Esophagus muscularis mucosa (tissue), 4 donors: ENCODE data around the gene KRT32. TPM values are rescaled to one million over a fixed set of nuclear protein-coding genes. Genes with fewer than 3 reads are reported as not detected.

Experiments
- DNase-seq: peaks from one replicate; pipeline ENCODE4 v3.0.0-alpha.2; 2017; ENCODE audit errors: extremely low spot score
- H3K27ac ChIP-seq, 4 donors: fragments of 200-600 bp; sonication (generic); replicated peaks in 1 of 4; 1 replicate in 3 of 4; 2 replicates in 1 of 4; pipeline ENCODE4 v1.5.1; 2016 to 2019; ENCODE audit warnings: mild to moderate bottlenecking in 1 of 4
- H3K27me3 ChIP-seq, 4 donors: fragments of 200-600 bp; sonication (generic); one replicate each; pipeline versions ENCODE4 v1.5.1 to v1.6.0; 2016 to 2019
- H3K36me3 ChIP-seq, 4 donors: fragments of 200-600 bp; sonication (generic); one replicate each; pipeline ENCODE4 v1.5.1; 2016 to 2019
- H3K4me1 ChIP-seq, 4 donors: fragments of 200-600 bp; sonication (generic); one replicate each; pipeline ENCODE4 v1.5.1; 2016 to 2019
- H3K4me3 ChIP-seq, 4 donors: fragments of 200-600 bp; sonication (generic); 1 replicate in 2 of 4; 2 replicates in 2 of 4; pipeline ENCODE4 v1.5.1; 2016 to 2019; ENCODE audit warnings: mild to moderate bottlenecking in 4 of 4, moderate library complexity in 1 of 4
- H3K9me3 ChIP-seq, 4 donors: fragments of 200-600 bp; sonication (generic); 1 replicate in 3 of 4; 2 replicates in 1 of 4; pipeline ENCODE4 v1.5.1; 2016 to 2019
- EP300 ChIP-seq: sonication (generic); formaldehyde crosslinking; IDR thresholded peaks from one replicate; pipeline ENCODE4 v1.6.1; 2017; ENCODE audit warnings: antibody characterized with exemption
- POLR2A ChIP-seq: fragments of 450-650 bp; IDR thresholded peaks from one replicate; pipeline ENCODE4 v1.6.1; 2017; ENCODE audit warnings: antibody characterized with exemption, moderate library complexity, mild to moderate bottlenecking, low read depth
- POLR2AphosphoS5 ChIP-seq, 2 donors: sonication (generic); formaldehyde crosslinking; IDR thresholded peaks; one replicate each; pipeline ENCODE4 v1.6.1; 2017; ENCODE audit warnings: antibody characterized with exemption in 2 of 2
- WGBS: methylation state at CpG from one replicate; pipeline ENCODE4 v1.1.5; 2018; 5-methylcytosine and 5-hydroxymethylcytosine counted together
- intact Hi-C: fragments of 100-400 bp; cut with DNase I; formaldehyde crosslinking; loops from one replicate; pipeline ENCODE4 v1.15.1; 2023
- total RNA-seq, 4 donors: library from RNA; depleted of rRNA; stranded (reverse); fragments of >200 nt; gene quantifications; one replicate each; pipeline versions ENCODE4 v1.1.0 to v1.2.1, GENCODE V29; 2016
- TF ChIP-seq, protein P1 (sequence below), 3 experiments: fragments of 200-600 bp in 2 of 3; fragments of 450-650 bp in 1 of 3; sonication (generic) in 2 of 3; IDR thresholded peaks; one replicate each; pipeline ENCODE4 v1.5.1; 2017 to 2019; ENCODE audit warnings: antibody characterized with exemption in 3 of 3, mild to moderate bottlenecking in 2 of 3, moderate library complexity in 1 of 3

KRT32 gene
- total RNA-seq, 4 donors from 2014 or later = not detected

DNA sequence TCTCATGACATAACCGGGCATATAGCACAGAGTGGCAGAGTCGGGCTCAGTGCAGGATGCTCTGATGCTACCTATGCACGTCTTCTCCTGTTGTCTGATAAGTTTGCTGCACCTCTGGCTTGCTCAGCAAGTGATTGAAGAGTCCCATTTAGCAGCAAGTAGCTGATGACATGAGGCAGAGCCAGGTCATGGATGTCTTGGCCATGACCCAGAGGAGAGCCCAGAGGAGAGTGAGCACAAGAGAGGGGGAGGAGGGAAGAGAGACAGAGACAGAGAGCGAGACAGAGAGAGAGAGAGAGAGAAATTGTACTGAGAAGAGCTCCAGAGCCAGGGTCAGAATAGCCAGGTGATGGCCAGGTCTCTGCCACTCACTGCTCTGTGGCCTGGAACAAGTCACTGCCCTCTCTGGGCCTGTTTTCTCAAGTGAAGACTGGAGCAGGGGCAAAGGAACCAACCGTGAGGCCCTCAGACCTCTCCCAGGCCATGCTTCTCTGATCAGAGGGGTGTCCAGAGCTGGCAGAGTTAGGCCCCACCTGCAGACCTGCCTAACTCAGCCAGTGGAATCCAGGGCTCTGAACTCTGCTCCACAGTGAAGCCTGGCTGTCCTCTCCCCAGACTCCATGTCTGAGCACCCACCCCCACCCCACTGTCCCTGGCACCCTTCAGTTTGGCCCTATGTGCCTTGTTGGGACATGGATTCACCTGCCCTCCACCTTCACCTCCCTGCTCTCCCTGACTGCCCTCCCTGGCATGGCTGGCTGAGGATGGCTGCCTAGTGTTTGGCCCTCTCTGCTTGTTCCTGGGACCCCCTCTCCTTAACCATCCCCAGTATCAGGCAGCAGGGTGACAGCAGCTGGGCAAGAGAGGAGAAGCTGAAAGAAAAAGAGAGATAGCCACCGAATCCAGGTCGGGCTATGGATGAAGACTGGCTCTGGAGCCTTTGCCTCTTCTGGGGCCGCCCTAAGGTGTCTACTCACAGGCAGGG is 18.0 kb upstream of the KRT32 start:
- Histone ChIP-seq H3K4me1 (no peaks in the 10 kb centered on the region), H3K27me3 (peaks cover 0 to 7% (median 0%) of the 10 kb centered on the region in 4 donors), H3K9me3 (no peaks in the 10 kb centered on the region), H3K36me3 (no peaks in the 10 kb centered on the region), H3K27ac (no peak overlapping the region), H3K4me3 (no peak overlapping the region)
- no peak for DNase-seq
- 89% methylated on average over 8 of the region's 8 CpGs for WGBS
- intact Hi-C loops = no loop called here
- TF ChIP-seq POLR2AphosphoS5 (IDR thresholded peaks at IDR 0.05) (no peak), EP300 (no peak)
- TF ChIP-seq, protein P1, sequence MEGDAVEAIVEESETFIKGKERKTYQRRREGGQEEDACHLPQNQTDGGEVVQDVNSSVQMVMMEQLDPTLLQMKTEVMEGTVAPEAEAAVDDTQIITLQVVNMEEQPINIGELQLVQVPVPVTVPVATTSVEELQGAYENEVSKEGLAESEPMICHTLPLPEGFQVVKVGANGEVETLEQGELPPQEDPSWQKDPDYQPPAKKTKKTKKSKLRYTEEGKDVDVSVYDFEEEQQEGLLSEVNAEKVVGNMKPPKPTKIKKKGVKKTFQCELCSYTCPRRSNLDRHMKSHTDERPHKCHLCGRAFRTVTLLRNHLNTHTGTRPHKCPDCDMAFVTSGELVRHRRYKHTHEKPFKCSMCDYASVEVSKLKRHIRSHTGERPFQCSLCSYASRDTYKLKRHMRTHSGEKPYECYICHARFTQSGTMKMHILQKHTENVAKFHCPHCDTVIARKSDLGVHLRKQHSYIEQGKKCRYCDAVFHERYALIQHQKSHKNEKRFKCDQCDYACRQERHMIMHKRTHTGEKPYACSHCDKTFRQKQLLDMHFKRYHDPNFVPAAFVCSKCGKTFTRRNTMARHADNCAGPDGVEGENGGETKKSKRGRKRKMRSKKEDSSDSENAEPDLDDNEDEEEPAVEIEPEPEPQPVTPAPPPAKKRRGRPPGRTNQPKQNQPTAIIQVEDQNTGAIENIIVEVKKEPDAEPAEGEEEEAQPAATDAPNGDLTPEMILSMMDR (IDR thresholded peaks at IDR 0.05) = no peak

DNA sequence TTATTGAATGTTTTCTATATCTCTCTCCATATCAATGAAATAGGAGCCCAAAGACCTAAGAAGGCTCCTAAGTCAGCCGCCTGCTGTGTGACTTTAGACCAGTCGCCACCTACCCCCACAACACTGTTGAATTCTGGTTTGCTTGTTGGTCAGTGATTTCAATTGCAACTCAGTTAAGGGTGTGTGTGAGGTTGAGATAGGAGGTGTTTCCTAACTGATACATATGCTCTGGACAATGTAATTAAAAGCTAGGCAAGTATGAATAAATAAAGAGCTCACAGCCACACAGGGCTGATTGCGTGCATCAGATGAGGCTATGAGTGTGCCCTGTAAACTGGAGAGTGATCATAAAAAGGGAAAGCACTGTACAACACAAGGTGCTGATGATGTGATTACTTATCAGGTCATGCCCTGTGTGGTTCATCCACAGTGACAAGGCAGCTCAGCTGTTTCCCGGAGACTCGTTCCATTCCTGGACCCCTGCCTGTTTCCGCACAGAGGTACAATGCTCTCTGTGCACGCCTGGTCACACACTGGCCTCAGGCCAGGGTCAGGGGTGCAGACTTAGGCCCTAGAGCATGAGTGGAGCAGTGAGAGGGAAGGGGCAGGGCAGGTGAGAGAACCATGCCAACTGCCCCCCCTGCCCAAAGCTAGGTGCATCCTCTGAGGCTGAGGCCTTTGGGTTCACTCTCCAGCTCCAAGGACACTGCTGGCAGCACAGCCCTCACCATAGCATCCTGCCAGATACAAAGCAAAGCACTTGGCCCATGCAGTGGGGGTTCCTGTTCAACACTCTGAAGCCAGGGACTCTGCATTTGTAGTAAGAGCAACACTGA is 17.0 kb upstream of the KRT32 start:
- no peak for DNase-seq
- no peak for TF ChIP-seq EP300
- TF ChIP-seq POLR2AphosphoS5 (IDR thresholded peaks at IDR 0.05) = no peak
- no peak for TF ChIP-seq POLR2A
- TF ChIP-seq, protein P1 (IDR thresholded peaks at IDR 0.05) = no peak
- Histone ChIP-seq H3K9me3 (no peaks in the 10 kb centered on the region), H3K4me3 (no peak overlapping the region), H3K27ac (no peak overlapping the region), H3K27me3 (peaks cover 0 to 7% (median 0%) of the 10 kb centered on the region in 4 donors), H3K36me3 (no peaks in the 10 kb centered on the region), H3K4me1 (no peaks in the 10 kb centered on the region)
- WGBS = 82% methylated on average over 6 of the region's 7 CpGs
- intact Hi-C loops = no loop called here

DNA sequence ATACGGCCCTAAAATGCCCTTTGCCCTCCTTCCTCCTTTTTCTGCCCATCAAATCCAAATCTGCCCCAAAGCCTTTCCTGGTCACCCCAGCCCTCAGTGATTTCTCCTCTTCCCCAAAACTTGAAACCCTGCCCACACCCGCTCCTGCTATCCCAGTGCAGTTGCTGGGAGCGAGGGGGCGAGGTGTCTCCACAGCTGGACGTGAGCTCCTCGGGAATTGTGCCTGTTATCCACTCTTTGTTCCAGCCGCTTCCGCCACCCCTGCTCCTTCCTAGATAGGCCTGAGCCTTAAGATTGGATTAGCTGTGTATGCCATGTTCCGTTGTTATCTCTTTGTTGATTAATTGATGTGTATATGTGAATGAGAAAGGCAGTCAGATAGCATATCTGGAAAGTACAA is 16.3 kb upstream of the KRT32 start:
- H3K4me1 ChIP-seq = no peaks in the 10 kb centered on the region
- intact Hi-C loops = no loop called here
- no peak for TF ChIP-seq POLR2A
- TF ChIP-seq, protein P1 (IDR thresholded peaks at IDR 0.05) = no peak
- no peak for TF ChIP-seq EP300
- no peak for TF ChIP-seq POLR2AphosphoS5 (IDR thresholded peaks at IDR 0.05)
- 90% methylated on average over 9 of the region's 9 CpGs for WGBS
- H3K27ac ChIP-seq = no peak overlapping the region
- no peaks in the 10 kb centered on the region for H3K9me3 ChIP-seq
- H3K27me3 ChIP-seq = peaks cover 0 to 7% (median 0%) of the 10 kb centered on the region in 4 donors
- H3K4me3 ChIP-seq = no peak overlapping the region
- no peak for DNase-seq
- H3K36me3 ChIP-seq = no peaks in the 10 kb centered on the region

DNA sequence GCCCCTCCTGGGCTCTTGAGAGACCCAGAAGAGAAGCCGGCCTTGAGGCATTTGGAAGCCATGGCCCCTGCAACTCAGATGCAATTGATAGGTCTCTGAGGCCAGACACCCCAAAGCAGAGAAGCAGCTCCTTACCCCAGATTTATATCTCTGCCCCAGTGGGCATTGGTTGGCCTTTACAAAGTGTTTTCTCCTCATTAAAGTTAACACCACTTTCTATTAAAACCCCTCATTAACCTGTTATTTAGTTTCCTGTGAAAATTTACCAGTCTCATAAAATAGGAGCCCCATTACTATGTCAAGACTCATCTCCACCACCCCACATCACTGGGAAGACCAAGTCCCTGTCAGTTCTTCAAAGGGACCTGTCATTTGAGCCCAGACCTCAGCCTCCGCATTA is 13.8 kb upstream of the KRT32 start, which contains the start of gene KRT35:
Gene KRT35 (minus strand): TSS at position 116 of the 400 bp plus-strand sequence. CDS start 54 bp downstream, at position 62.
- no peaks in the 10 kb centered on the region for H3K36me3 ChIP-seq
- no peak within 1 kb of the TSS for H3K4me3 ChIP-seq
- no peaks in the 10 kb centered on the region for H3K9me3 ChIP-seq
- H3K4me1 ChIP-seq = no peaks in the 10 kb centered on the region
- intact Hi-C loops = no loop called here
- WGBS = 100% methylated on average over 2 of the region's 2 CpGs
- H3K27ac ChIP-seq = no peak within 1 kb of the TSS
- TF ChIP-seq EP300 (no peak), POLR2A (no peak), POLR2AphosphoS5 (IDR thresholded peaks at IDR 0.05) (no peak)
- TF ChIP-seq, protein P1 (IDR thresholded peaks at IDR 0.05) = no peak
- H3K27me3 ChIP-seq = no peaks in the 10 kb centered on the region
- no peak for DNase-seq
